Prostate gland (tissue), 2 donors: ENCODE measurements around the gene LBH.

Experiments
- POLR2A ChIP-seq: fragments of 450-650 bp; IDR thresholded peaks from one replicate; pipeline ENCODE4 v1.6.1; 2016; ENCODE audit warnings: antibody characterized with exemption, mild to moderate bottlenecking
- POLR2AphosphoS5 ChIP-seq: sonication (generic); formaldehyde crosslinking; IDR thresholded peaks from one replicate; pipeline ENCODE4 v1.6.1; 2017; ENCODE audit warnings: antibody characterized with exemption
- TF ChIP-seq, protein P1 (sequence below), 4 experiments: fragments of 200-600 bp in 2 of 4; fragments of 450-650 bp in 2 of 4; sonication (generic) in 2 of 4; IDR thresholded peaks; 1 replicate in 3 of 4; 2 replicates in 1 of 4; pipeline ENCODE4 v1.5.1; 2016 to 2019; ENCODE audit warnings: antibody characterized with exemption in 4 of 4, mild to moderate bottlenecking in 2 of 4, moderate library complexity in 2 of 4

DNA sequence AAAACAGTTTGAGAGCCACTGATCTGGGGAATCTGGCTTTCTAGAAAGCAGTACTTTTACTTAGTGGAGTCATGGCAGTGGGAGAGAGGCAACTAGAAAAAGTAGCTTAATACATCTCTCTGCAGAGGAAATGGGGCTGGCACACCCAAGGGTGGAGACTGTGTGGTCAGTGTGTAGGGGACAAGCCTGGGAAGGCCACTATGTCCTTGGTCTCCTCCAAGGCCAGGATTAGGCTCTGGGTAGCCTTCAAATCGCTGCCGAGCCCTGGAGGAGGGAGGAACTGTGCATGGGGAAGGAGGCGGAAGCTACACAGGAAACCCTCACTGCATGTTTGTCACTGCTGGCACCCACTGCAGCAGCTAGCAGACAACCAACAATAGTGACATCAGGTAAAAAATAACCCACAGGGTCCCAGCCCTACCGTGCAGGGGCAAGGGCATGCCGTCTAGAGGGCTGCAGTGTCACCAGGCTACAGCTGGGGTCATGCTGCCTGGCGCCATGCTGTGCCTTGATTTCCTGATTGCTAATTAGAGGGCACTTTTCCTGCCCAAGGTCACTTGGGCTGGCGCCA, 34.8 kb downstream of the LBH start:
- TF ChIP-seq, protein P1, sequence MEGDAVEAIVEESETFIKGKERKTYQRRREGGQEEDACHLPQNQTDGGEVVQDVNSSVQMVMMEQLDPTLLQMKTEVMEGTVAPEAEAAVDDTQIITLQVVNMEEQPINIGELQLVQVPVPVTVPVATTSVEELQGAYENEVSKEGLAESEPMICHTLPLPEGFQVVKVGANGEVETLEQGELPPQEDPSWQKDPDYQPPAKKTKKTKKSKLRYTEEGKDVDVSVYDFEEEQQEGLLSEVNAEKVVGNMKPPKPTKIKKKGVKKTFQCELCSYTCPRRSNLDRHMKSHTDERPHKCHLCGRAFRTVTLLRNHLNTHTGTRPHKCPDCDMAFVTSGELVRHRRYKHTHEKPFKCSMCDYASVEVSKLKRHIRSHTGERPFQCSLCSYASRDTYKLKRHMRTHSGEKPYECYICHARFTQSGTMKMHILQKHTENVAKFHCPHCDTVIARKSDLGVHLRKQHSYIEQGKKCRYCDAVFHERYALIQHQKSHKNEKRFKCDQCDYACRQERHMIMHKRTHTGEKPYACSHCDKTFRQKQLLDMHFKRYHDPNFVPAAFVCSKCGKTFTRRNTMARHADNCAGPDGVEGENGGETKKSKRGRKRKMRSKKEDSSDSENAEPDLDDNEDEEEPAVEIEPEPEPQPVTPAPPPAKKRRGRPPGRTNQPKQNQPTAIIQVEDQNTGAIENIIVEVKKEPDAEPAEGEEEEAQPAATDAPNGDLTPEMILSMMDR (IDR thresholded peaks at IDR 0.05) = no peak
- TF ChIP-seq POLR2A = no peak
- TF ChIP-seq POLR2AphosphoS5 = no peak
